ENCODE measurements around the gene PCSK6. TPM values are rescaled to one million over a fixed set of nuclear protein-coding genes. Genes with fewer than 3 reads are reported as not detected.
A peak's percentile ranks its signal among the peaks of the same experiment; 100 is the strongest.
"Not testable (repeated sequence)": the region's sequence is repeated elsewhere in the genome, so short reads cannot be mapped to it uniquely, and the experiment has no call there.

Gene PCSK6
- polyA plus RNA-seq, 5 donors: 20.9 to 25.5 (median 21.8) TPM

- DNase-seq: no peak
These were observed 82.8 kb downstream of the PCSK6 start for GRCh38 chr15:101406526-101407195.

- no peak for DNase-seq
These were observed 83.5 kb downstream of the PCSK6 start for GRCh38 chr15:101406036-101406435.

GRCh38 chr15:101404245-101404644 lies 85.3 kb downstream of the PCSK6 start:
- DNase-seq: no peak

DNA sequence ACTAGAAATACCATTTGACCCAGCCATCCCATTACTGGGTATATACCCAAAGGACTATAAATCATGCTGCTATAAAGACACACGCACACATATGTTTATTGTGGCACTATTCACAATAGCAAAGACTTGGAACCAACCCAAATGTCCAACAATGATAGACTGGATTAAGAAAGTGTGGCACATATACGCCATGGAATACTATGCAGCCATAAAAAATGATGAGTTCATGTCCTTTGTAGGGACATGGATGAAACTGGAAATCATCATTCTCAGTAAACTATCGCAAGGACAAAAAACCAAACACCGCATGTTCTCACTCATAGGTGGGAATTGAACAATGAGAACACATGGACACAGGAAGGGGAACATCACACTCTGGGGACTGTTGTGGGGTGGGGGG lies 86.6 kb downstream of the PCSK6 start:
- not testable (repeated sequence) for DNase-seq

GRCh38 chr15:101401286-101401685 lies 88.2 kb downstream of the PCSK6 start:
- DNase-seq: no peak

DNA sequence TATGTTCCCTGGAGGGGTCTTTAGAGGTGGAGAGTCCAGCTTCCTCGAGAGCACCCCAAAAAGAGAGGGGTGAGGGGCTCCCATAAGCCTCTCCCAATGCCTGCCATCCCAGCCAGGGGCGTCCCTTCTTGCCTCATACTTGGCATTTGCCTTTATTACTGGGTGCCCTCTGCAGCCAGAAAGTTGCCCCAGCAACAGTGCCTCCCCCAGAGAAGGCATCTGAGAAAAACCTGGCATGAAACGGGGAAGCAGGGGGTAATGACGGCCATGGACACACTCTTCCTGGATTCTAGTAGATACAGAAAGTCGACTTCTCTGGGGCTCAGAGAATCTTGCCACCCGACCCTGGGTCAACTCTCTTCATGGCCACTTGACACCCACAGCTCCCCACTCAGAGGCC lies 90.1 kb downstream of the PCSK6 start:
- DNase-seq: no peak

GRCh38 chr15:101398247-101398646 lies 91.3 kb downstream of the PCSK6 start:
- peak in 1 of 2 donors; percentile 10 for DNase-seq

GRCh38 chr15:101397521-101398003 lies 91.9 kb downstream of the PCSK6 start:
- DNase-seq: no peak

DNA sequence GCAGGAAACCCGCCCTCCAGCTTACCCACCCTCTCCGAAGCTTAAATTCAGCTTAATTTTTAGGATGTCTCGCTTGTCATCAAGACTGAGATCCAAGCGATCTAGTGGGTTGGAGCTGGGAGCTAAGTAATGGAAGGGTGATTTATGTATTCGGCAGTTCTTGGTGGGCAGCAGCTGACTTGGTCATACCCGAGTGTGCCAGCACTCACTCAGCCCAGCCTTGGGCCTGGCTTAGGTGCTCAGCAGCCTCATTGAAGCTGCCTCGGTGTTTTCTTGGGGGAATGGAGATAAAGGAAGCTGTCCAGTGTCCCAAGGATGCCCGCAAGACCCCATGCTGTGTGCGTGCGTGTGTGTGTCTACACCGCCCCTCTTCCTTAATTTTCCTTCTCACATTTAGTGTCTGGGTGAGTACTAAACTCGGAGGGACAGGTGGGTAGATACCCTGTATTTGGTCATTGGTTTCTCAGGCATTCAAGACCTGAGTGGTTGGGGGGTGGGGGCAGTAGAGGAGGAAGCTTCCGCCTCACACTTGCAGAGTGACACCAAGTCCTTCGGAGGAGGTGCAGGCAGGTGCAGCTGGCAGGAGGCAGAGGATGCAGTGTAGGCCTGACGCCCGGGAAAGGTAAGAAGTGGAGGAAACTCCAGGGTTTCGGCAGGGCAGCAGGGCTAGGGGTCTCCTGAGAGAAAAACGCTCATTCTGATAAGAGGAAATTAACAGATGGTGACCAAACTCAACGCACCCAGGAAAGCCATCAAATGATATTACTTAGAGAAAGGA lies 92.8 kb downstream of the PCSK6 start:
- DNase-seq: no peak

GRCh38 chr15:101394654-101395053 lies 94.9 kb downstream of the PCSK6 start:
- DNase-seq: no peak

DNA sequence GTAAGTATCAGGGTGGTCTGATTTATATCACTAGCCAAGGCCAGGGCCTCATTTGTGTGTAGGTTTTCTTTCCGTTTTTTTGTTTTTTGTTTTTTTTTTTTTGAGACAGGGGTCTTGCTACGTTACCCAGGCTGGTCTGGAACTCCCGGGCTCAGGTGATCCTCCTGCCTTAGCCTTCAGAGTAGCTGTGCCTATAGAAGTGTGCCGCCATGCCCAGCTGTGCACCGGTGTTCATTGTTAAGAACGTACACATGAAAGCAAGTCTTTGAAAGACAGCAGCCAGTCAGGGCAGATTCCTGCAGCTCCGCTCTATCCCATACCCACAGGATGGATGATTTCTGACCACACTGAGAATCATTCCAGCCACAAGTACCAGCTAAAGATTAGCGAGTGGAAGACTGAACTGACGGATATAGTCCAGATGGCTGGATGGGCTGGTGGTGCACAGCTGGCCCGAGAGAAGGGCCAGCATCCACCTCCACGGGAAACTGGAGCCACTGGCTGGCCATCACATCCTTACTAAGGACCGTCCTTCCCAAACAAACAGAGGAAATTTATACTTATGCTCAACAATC lies 95.4 kb downstream of the PCSK6 start:
- no peak for DNase-seq

DNA sequence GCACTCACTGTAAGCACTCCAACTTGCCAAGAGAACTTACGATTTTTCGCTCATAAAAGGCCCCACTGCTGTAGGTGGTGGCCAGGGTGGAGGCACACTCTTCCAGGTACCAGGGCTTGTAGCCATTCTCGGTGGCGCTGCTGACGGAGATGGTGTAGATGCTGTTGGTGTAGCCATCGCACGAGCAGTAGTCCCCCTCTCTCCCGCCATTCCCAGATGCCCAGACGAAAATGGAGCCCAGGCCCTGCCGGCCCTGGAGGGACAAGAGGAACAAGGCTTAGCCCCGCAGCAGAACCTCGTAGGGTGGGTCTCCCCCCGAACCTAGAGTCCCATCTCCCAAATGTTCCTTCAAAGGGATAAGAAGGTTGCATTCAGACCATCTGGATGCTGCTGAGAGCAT lies 96.3 kb downstream of the PCSK6 start:
- DNase-seq: no peak

- DNase-seq: no peak
These were observed 97.4 kb downstream of the PCSK6 start for GRCh38 chr15:101391981-101392640.

DNA sequence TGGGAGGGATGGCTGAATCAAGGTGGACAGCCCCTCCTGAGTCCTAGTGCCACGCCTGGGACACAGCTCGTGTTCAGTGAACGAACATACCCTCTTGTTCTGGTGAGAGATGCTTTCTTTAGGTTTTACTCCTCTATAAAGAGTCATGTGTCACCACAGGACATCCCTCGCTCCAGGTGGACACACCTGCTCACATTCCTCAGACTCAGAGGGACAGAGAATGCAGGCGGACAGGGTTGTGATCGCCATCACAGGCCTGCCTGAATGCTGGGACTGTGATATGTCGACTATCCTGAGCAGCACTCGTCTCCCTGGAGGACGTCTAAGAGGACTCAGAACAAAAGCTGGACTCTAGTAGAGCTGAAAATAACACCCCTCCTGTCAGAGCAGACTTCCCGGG lies 98.1 kb downstream of the PCSK6 start:
- no peak for DNase-seq

- DNase-seq: no peak
These were observed 99.0 kb downstream of the PCSK6 start for GRCh38 chr15:101390462-101390861.

DNA sequence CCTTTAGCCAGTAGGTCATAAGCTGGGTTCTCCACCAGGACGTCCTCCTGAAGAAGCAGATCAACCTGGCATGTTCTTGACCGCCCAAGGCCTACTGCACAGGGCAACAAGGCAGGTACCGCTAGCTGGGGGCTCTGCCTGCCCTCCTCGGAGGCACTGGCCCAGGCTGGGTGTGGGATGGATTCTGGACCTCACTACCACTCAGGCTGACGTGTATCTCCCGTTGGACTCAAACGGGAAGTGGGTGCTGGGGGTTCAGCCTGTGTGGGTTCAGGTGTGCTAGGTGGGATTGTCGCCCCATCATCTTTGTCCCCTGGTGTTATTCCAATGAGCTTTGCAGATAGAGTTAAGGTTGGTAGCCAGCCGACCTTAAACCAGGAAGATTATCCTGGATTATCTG lies 99.4 kb downstream of the PCSK6 start:
- DNase-seq: no peak

- no peak for DNase-seq
These were observed 100.1 kb downstream of the PCSK6 start for GRCh38 chr15:101389362-101389761.

- no peak for DNase-seq
These were observed 101.5 kb downstream of the PCSK6 start for GRCh38 chr15:101388046-101388445.

- DNase-seq: no peak
These were observed 101.9 kb downstream of the PCSK6 start for GRCh38 chr15:101387574-101387973.

DNA sequence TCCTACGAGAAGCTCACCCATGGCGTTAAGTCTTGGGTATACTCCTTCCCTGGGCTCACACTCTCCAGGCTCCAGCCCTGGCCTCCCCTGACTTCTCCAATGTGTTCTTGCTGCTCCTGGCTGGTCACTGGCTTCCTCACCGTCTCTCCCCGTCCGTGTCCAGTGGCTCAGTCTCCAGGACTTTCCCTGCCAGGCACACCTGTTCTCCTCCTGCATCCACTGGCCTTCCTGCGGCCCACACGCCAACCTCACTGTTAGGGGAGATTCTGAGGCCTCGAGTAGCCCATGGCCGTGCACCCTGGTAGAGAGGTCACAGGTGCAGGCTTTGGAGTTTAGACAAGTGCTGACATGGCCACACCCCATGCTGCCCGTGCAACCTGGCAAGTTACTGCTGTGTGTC lies 102.5 kb downstream of the PCSK6 start:
- no peak for DNase-seq

DNA sequence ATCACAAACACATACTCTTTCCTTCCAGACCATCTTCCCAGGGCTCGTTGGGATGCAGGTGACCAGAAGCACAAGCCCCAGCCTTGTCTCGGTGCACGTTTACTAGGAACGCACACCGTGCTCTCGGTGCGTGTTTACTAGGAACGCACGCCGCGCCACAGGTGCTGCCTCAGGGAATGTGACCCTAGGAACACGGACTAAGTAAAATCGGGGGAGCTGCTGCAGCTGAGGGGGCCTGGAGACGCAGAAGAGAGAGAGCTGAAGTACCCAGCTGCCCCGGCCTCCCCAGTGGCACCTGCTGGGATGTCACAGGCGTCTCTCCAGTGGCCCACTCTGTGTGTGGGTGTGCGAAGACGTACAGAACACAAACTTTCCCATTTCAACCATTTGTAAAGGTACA lies 103.5 kb downstream of the PCSK6 start:
- DNase-seq: no peak

GRCh38 chr15:101384276-101384675 lies 105.2 kb downstream of the PCSK6 start:
- no peak for DNase-seq

All from right lung (tissue), 5 donors.